Measurements from ENCODE around the gene EFCC1.

The EFCC1 gene

GRCh38 chr3:129039271-129040038, 38.4 kb downstream of the EFCC1 start:
- DNase-seq (ENCODE audit: low read depth) = no peak
- H3K4me3 ChIP-seq (ENCODE audit: control insufficient read depth, low read depth, low read length) = no peak overlapping the region
- no peak for TF ChIP-seq CTCF (conservative IDR thresholded peaks at IDR 0.05; ENCODE audit: control insufficient read depth, insufficient read depth, low read depth, low read length)

DNA sequence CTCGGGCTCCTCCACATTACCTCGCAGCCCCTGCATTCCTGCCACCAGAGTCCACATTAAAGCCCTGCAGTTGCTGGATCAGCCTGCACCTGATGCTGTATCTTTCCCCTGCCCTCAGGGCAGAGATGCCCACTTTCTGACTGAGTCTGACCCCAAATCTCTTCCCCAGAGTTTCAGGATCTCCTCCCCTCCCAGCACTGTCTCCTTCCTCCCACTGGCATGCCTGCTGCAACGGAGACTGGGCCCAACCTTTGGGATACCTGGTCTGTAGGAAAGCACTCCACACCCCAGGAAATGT, 38.9 kb downstream of the EFCC1 start:
- no peak for DNase-seq (ENCODE audit: low read depth)
- TF ChIP-seq CTCF (conservative IDR thresholded peaks at IDR 0.05; ENCODE audit: control insufficient read depth, insufficient read depth, low read depth, low read length) = no peak
- H3K4me3 ChIP-seq (ENCODE audit: control insufficient read depth, low read depth, low read length) = no peak overlapping the region

DNA sequence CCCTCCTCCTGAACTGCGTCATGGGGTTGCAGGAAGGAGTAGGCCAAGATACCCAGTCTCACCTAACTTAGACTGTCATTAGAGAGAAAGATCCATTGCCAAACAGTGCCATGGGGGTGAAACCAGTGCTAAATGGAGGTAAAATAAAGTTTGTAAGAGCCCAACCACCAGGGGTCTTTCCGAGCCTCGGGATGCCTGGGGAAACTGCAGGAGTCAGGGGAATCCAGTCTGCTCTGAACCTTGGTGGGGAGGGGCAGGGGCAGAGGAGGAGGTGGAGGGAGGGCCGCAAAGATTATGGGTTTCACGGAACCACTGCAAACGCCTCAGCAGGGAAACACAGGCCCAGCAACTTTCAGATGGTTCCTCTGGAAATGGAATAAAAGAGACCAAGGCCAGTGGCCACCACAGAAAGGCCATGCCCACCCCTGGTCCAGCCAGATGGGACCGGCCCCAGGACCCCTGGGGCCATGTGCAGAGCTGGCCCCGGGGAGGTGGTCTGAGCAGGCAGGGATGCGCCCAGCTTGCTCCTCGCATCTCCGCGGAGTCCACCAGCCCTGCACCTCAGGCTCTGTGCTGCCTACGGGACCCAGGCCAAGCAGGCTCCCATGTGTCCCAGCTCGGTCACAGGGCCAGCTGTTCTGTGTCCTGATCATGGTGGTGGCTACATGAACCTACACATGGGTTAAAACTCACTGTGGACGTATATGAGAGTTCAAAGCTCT, 39.6 kb downstream of the EFCC1 start:
- no peak overlapping the region for H3K4me3 ChIP-seq (ENCODE audit: control insufficient read depth, low read depth, low read length)
- no peak for TF ChIP-seq CTCF (conservative IDR thresholded peaks at IDR 0.05; ENCODE audit: control insufficient read depth, insufficient read depth, low read depth, low read length)
- no peak for DNase-seq (ENCODE audit: low read depth)

- DNase-seq (ENCODE audit: low read depth) = no peak
- no peak overlapping the region for H3K4me3 ChIP-seq (ENCODE audit: control insufficient read depth, low read depth, low read length)
- no peak for TF ChIP-seq CTCF (conservative IDR thresholded peaks at IDR 0.05; ENCODE audit: control insufficient read depth, insufficient read depth, low read depth, low read length)
Observed at GRCh38 chr3:129045675-129046036, 44.6 kb downstream of the EFCC1 start.

DNA sequence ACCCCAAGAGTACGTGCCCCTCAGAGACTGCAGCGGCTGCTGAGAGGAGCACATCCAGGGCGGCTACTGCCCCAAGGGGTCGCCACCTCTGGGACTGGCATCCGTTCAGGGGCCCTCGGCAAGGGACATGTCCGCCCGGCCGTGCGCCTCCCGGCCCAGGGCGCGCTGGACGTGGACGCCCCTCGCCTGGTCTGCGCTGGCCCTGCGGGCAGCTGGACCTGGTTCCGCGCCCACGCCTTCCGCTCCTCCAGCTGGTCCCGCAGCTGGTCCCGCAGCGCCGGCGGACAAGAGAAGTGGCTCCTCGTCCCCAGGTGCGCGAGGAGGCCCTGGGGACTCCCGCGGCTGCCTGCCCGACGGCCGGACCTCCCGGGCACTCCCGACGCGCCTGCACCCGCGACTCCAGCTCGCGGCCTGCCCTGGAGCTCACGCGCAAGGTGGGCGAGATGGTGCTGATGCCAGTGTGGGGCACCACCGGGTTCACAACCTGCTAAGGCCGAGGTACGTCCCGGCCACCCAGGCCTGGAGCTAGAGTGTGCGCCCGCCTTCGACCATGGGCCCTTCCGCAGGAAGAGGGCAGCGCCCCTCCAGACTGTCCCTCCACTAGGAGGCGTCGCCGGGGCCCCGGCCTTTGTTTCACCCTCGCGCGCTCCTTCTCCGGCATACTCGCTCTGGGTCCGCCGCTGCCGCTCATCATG, 45.1 kb downstream of the EFCC1 start:
- no peak for DNase-seq (ENCODE audit: low read depth)
- no peak for TF ChIP-seq CTCF (conservative IDR thresholded peaks at IDR 0.05; ENCODE audit: control insufficient read depth, insufficient read depth, low read depth, low read length)
- H3K4me3 ChIP-seq (ENCODE audit: control insufficient read depth, low read depth, low read length) = no peak overlapping the region

DNA sequence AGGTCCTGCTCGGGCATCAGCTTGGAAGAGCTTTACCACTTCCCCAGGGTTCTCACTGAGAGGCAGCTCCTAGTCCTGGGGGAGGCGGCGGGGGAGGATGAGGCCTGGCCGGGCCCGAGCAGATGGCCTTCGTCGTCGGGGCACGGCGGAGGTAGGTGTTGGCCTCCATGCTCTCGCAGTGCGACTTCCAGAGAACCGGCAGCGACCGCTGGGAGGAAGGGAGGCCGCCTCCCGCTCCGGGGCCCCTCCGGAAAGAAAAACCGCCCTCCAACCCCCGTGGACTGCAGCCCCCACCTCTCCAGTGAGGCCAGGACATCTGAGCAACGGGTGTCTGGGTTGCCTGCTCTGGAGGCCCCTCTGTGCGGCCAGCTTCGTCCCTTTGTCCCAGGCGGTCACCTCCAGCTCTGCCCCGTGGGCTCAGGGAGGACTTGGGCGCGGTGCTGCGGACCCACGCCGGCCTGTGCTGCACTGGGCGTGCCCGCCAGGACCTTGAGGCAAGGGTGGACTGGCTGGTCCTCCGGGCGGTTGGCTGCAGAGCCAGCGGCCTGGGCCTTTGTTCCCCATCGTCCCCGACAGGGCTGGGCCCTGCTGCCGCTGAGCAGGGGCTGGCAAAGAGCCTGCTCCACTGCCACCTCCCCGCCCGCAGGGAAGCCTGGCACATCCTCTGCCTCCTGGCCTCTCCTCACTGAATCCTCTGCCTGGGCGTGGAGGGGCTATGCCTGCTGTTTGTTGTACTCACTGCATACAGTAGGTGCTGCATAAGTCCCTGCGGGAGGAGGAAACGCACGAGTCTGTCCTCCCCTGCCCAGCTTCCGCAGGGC, 45.8 kb downstream of the EFCC1 start:
- DNase-seq (ENCODE audit: low read depth) = no peak
- H3K4me3 ChIP-seq (ENCODE audit: control insufficient read depth, low read depth, low read length) = no peak overlapping the region
- TF ChIP-seq CTCF (conservative IDR thresholded peaks at IDR 0.05; ENCODE audit: control insufficient read depth, insufficient read depth, low read depth, low read length) = no peak
